DMS153 treated with DMSO at 0.1 percent for 48 hours (cell line): ENCODE data around the gene MPV17.
"Not testable (repeated sequence)": the region's sequence is repeated elsewhere in the genome, so short reads cannot be mapped to it uniquely, and the experiment has no call there.

Experiments
- DNase-seq: peaks from one replicate; lab custom pipeline; 2025; ENCODE audit not compliant: unreplicated experiment; lab: John Stamatoyannopoulos, UW

Gene MPV17

DNA sequence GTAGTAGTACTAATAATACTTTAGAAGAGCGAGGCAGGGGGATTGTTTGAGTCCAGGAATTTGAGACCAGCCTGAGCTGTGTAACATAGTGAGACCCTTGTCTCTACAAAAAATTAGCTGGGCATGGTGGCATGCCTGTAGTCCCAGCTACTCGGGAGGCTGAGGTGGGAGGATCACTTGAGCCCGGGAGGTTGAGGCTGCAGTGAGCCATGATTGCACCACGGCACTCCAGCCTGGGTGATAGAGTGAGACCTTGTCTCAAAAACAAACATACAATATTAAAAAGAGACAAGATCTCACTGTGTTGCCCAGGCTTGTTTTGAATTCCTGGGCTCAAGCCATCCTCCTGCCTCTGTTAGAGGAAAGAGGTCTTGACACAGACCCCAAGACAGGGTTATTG is 22.3 kb downstream of the MPV17 start:
- not testable (repeated sequence) for DNase-seq

DNA sequence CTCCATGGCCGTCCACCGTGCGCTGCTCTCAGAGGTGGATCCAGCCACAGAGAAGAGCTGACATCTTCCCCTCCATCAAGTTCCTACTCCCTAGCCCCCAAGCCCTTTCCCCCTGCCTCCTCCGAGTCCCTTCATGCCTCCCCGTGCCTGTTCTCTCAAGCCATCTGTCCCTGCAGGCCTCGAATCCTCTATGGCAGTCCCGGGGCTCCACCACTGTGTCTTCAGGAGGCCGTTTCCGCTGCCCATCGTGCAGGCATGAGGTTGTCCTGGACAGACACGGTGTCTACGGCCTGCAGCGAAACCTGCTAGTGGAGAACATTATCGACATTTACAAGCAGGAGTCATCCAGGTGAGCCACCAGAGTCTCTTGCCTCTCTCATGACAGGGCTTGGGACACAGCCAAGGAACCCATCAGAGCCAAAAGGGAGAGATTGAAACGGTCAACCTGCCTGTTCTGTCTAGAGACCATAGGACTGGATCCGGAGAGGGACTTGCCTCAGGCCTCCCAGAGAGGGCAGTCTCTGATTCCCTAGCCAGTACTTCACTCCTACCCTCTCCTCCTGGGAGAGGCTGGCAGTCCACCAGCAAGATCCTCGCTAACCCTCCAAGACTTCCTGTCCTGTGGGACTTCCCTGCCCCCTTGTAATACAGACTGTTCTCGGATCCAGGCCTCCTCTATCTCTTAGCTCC is 24.4 kb downstream of the MPV17 start:
- DNase-seq = no peak

DNA sequence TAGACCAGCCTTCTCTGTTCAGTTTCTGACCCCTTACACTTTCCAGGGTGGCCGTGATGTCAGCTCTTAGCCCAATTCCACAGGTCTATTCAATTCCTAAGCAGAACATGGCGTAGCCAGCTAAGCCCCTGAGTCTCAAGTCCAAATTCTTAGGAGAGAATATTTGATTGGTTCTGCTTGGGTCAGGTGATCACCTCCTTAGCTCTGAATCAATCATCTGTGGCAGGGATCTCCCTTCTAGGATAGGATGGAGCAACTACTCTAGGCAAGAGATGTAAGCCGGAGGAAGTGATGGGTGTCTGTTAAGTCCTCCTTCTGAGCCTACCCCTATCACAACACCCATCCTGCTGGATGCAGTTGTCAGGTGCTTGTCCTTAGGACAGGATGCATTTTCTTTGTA is 25.7 kb downstream of the MPV17 start:
- no peak for DNase-seq

DNA sequence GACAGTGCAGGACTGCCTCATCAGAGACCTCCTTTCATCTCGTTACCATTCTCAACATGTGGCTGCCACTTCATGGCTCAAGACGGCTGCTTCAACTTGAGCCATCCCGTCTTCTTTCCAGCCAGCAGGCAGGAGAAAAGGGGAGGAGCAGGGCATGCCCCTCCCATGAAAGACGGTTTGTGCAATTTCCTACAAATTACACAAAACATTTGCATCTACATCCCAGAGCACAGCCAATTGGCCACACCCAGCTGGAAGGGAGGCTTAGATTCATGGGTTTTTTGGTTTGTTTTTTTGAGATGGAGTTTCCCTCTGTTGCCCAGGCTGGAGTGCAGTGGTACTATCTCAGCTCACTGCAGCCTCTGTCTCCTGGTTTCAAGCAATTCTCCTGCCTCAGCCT is 26.4 kb downstream of the MPV17 start:
- no peak for DNase-seq

DNA sequence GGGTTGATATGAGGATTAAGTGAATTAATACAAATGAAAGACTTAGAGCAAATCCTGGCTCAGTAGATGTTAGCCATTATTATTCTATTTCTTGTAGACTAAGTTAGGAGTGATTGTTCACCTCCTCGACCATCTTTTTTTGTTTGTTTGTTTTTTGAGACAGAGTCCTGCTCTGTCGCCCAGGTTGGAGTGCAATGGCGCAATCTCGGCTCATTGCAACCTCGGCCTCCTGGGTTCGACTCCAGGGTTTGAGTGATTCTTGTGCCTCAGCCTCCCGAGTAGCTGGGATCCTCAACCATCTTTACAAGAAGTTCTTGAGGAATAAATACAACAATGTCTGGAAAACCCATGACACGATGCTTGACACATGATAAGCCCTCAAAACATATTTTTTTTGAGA is 28.0 kb downstream of the MPV17 start:
- DNase-seq = no peak

DNA sequence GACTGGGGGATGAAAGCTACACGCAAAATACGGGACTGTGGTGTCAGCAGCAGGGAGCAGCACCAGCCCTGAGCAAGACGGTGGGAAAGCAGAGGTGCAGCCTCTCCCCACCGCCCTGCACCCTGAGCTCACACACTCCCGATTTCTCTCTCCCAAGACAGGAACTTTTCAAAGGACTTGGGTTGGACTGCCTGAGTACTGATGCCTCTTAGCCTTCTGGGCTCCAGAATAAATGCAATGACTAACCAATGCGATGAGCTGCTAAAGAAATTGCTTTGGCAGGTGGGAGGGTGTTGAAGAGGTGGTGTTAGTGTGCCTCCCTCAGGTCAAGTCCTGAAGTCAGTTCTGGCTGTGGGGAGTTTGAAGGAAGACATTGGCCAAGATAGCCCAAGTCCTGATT is 31.0 kb downstream of the MPV17 start:
- DNase-seq = no peak

DNA sequence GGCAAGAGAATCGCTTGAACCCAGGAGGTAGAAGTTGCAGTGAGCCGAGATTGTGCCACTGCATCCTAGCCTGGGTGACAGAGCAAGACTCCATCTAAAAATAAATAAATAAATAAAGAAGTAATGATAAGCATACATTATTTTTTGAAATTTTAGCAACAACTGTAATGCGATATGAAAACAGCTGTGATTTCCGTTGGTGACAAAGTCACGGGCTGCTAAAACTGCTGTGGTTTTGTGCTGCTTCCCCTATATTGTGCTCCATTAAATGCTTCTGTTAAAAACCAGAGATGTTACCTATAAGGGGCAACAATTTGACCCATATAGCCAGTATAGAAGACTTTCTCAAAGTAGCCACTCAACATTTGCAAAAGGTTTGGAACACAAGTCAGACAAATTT is 32.3 kb downstream of the MPV17 start:
- no peak for DNase-seq

DNA sequence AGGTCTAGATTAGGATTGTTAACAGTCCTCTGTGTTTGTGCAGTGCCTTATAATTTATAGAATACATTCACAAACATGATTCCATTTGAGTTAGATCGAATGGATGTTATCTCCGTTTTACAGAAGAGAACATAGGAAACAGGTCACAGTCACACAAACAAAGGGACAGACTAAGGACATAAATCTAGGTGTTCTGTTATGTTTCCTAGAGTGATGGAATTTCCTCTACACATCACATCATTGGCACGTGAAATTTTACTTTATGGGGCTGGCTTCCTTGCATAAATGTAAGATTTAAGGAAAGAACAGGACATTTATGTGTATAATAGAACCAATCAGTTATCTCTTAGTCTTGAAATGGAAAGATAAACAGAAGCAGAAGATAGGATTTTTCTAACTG is 34.3 kb downstream of the MPV17 start:
- no peak for DNase-seq

DNA sequence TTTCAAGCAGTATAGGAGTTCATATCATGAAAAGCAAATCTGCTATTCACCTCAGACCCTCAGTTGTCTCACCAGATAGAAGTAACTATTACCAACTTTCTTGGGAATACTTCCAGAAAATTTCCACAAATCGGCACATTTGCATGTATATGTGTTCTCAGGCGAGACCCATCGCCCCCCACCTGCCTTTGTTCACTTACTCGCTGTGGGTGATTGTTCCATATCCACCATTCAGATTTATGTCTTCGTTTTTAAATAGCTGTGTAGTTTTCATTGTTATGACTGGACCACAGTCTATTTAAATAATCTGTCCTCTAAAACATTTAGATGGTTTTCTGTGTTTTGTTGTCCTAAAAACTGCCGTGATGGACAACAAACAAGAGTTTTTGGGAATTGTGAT is 37.4 kb downstream of the MPV17 start:
- DNase-seq = no peak

DNA sequence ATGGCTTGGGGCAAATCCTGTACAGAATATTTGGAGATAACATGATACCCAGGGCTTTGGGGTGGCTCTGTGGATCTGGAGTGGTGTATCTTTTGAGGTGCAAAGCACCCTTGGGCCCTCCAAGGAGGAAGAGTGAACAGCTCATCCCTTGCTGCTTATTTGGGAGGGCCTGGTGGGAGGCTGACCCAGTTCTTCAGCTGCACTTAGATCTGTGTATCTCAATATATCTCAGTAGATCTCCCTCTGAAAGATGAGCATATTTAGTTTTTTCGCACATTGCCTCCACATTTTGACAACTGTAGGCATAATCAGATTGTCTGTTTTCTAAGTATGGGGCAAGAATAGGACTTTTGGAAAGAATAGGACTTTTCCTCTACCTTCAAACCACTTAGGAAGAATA is 37.9 kb downstream of the MPV17 start:
- no peak for DNase-seq

DNA sequence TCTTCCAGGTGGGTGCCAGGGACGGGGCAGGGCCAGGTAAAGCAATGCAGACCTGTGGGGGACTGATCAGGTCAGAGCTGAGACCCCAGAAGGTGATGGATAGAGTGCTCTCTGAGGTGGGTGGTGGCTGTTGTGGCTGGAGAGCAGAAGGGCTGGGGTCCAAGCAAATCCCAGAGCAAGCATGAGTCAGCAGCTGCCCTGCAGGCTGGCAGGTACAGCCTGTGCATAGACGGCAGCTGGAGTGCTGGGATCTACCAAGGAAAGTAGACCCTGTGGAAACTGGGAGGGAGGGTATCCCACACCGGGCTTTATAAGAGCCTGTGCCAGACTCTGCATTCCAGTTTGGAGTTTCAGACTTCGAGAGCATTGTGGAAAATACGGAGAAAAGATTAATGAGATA is 40.0 kb downstream of the MPV17 start:
- DNase-seq = no peak

DNA sequence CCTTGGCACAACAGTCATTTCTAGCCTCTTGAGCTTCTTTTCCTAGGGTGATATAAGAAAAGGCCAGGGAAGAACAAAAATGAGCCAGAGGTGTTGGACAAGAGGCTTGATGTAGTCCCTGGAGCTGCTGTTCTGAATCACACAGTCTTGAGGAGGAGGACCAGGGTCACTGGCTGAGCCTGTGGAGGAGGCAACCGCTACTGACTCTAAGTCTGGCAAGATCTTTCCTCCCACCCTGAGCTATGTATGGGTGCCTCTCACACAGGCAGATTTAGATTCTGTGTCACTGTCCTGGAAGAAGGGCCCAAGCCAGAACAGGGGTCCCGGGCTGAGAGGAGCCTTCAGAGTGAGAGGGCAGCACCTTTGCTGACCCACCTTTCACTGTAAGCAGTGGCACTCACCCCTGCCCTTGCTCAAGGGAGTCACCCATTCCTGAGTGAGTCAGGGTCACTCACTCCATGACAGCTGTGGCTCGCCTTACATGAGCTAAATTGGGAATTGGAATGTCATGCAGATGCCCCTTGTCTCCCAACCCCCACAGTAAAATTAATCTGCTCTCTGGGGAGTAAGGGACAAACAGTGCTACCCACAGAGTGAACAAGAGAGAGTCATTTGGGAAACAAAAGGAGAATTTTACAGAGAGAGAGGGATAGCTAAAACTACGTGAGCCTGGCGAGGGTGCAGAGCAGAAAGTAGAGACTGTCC is 40.9 kb downstream of the MPV17 start, which contains the start of gene TRIM54:
TRIM54 (plus strand) TSS at position 575 of the 705 bp plus-strand sequence. CDS start 303 bp downstream, outside the sequence.
- DNase-seq = no peak

DNA sequence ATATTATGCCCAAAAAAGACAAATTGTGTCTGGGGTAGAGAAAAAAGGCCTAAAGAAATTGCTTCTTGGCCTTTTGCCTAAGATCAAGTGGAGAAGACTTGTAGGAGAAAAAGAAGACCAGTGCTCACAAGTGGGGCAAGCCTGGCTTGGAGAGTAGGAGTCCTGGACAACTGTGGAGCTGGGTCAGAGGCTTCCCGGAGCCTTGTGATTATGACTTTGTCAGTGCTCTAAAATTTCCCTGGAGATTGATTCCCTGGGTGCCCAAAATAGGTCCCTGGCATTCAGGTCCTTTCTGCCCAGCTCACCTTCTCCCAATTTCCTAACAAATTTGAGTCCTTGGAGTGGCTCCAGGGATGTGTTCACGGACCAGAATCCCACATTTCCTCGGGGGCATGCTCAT is 41.5 kb downstream of the MPV17 start:
- no peak for DNase-seq

DNA sequence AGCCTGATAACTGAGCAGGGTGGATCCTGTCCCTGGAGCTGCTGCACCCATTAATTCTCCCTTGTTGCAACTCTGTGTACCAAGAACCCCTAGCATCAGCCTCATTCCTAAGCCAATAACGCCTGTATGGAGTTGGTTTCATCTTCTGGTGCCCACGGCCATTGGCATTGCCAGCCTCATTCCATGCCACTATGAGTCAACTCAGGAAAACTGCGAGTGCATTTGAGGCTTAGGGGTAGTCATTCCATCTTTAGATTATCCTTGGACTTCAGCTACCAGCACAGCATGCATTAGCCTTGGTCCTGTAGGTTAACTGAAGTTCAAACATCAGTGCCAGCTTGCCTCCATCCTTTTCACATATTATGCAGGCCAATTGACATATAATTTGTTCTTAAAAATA is 42.1 kb downstream of the MPV17 start:
- no peak for DNase-seq

DNA sequence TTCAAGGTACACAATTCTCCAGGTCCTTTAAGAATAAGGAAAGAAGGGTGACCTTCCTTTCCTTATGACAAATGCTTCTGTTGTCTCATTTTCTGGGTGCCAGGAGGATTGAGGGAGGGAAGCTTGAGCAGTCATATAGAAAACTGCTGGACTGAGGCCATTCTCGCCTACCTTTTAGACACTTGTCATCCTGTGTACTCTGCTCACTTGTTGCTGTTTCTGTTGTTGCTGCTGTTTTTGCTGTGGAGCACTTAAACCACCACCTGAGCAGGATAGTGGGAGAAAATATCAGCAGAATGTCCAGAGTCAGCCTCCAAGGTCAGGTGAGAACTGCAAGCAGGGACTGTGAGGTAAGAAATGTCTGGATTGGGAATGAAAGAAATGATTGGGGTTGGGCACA is 44.9 kb downstream of the MPV17 start:
- DNase-seq = no peak

DNA sequence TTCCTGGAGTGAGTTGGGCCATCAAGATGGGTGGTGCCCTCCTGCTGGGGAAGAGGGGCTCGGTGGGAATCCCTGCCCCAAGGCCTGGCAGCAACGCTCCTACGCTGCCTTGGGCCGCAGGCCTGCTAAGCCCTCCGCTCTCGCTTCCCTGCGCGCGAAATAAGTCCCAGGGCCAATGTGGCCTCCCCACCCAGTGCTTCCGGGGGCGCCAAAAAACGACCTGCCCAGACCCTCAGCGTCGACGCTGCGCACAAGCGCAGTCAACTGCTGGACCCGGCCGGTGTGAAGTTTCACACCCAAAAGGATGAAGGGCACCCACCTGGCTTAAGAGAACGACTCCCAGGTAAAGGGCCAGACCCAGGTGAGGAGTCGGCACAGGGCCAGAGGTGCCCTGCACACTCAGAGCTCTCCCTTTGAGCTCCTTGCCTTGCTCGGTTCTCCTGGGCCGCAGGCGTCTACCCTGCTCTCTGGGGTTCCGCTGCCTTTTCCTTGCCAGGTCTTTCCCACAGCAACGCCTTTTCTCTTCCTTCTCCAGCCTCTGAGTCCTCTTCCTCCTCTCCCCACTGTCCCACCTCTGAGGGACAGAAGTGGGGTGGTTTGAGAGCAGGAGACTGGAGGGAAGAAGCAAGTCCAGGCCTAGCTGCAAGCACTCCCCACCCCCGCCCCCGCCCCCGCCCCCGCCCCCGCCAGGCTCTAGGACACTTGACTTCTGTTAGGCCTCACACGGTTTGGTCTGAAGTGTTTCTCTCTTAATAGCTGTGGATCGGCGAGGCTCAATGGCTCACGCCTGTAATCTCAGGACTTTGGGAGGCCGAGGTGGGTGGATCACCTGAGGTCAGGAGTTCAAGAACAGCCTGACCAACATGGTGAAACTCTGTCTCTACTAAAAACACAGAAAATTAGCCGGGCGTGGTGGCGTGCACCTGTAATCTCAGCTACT is 47.4 kb downstream of the MPV17 start, which contains the start of gene DNAJC5G:
DNAJC5G (plus strand) TSS at position 223 of the 940 bp plus-strand sequence. CDS start 1,296 bp downstream, outside the sequence.
- DNase-seq = no peak

DNA sequence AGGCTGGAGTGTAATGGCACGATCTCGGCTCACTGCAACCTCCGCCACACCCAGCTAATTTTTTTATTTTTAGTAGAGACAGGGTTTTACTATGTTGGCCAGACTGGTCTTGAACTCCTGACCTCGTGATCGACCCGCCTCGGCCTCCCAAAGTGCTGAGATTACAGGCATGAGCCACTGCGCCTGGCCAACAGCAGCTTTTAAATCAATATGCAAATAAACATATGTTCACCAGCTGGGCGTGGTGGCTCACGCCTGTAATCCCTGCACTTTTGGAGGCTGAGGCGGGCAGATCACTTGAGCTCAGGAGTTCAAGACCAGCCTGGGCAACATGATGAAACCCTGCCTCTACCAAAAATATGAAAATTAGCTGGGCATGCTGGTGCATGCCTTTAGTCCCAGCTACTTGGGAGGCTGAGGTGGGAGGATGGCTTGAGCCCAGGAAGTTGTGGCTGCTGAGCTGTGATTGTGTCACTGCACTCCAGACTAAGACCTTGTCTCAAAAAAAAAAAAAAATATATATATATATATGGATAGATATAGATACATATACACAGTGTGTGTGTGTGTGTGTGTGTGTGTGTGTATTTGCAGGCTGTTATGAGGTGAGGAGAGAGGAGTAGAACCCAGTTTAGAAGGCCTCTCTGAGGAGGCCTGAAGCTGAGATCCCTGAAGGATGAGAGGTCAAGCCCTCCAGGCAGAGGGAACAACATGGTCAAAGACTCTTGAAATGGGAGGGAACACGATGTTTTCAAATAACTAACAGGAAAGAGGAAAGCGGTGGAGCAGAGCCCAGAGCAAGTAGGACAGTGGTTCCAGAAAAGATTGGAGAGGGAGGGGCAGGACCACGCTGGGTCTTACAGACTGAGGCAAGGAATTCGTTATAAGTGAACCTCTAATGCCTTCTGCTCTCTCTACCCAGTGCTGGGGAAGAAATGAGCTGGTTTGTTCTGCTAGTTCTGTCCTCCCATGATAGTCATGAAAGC is 50.1 kb downstream of the MPV17 start:
- DNase-seq = not testable (repeated sequence)

DNA sequence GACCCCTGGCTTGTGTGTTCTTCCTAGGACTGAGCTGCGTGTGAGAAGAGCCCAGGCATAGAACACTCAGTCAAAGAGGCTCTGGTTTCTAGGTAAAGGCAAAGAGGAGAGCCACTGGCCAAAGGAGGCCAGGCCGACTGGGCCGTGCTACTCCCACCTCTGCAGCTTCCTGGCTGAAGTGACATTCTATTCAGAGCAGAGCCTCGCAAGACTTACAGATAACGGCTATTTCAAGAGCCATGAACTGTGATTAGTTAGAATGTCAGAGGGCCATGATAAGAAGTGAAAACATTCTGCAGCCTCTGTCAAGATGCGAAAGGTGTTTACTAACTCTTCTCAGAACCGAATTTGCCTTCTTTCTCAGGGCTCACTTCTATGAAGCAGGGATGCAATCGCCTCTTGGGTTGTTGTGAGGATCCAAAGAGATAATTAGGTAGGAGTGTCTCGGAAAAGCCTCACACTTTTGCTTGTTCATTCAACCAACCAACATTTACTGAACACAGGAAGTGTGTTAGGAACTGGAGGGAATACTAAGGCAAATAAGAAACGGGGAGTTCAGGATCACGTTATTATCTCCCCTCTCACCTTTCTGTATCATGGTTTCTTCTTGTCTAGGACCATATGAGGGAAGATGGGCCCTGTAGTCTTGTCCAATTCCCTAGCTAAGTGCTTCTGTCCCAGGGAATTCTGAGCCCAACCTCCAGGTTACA is 51.1 kb downstream of the MPV17 start:
- no peak for DNase-seq

DNA sequence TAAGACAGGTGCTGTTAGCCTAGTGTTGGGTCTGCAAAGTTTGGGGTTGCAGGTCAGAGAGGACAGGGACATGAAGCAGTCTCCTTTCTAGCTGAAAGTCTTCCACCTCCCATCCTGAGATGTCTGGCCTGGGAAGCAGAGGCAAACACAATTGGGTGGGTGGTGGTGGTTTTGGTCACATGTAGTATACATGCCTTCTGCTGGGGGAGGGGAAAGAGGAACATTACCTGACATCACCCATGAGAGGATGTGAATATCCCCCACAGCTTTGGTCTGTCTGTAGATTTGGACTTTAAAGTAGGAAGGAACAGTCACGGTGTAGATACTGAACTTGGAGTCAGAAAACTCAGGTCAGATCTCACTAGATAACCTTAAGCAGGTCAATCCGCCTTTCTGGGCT is 52.2 kb downstream of the MPV17 start:
- DNase-seq = no peak

DNA sequence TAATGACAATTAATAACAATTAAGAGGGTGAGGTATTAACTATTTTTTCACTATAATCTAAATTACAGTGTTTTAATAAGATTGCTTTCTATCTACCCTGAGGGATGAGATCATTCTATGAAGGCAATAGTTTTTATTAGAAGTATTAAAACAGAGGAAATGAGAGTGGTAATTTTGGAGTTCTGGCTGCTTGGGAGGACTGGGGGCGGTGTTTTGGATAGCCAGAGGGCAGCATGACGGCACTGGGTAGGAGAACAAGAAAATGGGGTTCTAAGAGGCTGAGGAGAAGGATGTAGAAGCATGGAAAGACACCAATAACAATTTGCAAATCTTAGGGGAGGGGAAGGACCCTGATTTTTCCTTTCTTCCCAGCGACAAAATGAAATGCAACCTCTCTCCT is 52.8 kb downstream of the MPV17 start:
- DNase-seq = no peak
